ENCODE data around the gene PCSK4. TPM values are rescaled to one million over a fixed set of nuclear protein-coding genes. Genes with fewer than 3 reads are reported as not detected.

PCSK4 gene
- 8.0 TPM for total RNA-seq

GRCh38 chr19:1490311-1491113 lies at the start of gene PCSK4:
PCSK4 (minus strand) TSS chr19:1490350; CDS start chr19:1490346, 4 bp downstream.

GRCh38 chr19:1523412-1524286 lies 33.5 kb upstream of the PCSK4 start, which contains the start of gene PLK5:
PLK5 (plus strand) TSS chr19:1524077; CDS start chr19:1526997, 2,920 bp downstream.

GRCh38 chr19:1512671-1513498 lies 22.7 kb upstream of the PCSK4 start, which contains the start of gene ADAMTSL5:
ADAMTSL5 (minus strand) TSS chr19:1513019; CDS start chr19:1510943, 2,076 bp downstream.

GRCh38 chr19:1491114-1491848 lies 1.1 kb upstream of the PCSK4 start, which contains the start of gene REEP6:
REEP6 (plus strand) TSS chr19:1491181; CDS start chr19:1491270, 89 bp downstream.

GRCh38 chr19:1478934-1479707 lies 11.0 kb downstream of the PCSK4 start, which contains the start of gene C19orf25:
C19orf25 (minus strand) TSS chr19:1479215; CDS start chr19:1478903, 312 bp downstream.

GRCh38 chr19:1449467-1450442 lies 40.4 kb downstream of the PCSK4 start, which contains the start of gene APC2:
APC2 (plus strand) TSS chr19:1450121; CDS start chr19:1453002, 2,881 bp downstream.

GRCh38 chr19:1438035-1438932 lies 51.9 kb downstream of the PCSK4 start, which contains the start of gene RPS15:
RPS15 (plus strand) TSS chr19:1438396; CDS start chr19:1438426, 30 bp downstream.

Other genes with a start within 250 kb of the PCSK4 start
- 30.1 TPM for gene ATP5F1D, start 248.6 kb downstream of the PCSK4 start, total RNA-seq
- 48.5 TPM for gene MIDN, start 241.8 kb downstream of the PCSK4 start, total RNA-seq
- gene CIRBP, start 221.0 kb downstream of the PCSK4 start, total RNA-seq, result 961 TPM
- 14.2 TPM for gene FAM174C, start 214.8 kb downstream of the PCSK4 start, total RNA-seq
- 12.1 TPM for gene EFNA2, start 204.5 kb downstream of the PCSK4 start, total RNA-seq
- gene NDUFS7, start 106.4 kb downstream of the PCSK4 start, total RNA-seq, result 69.5 TPM
- gene GAMT, start 88.8 kb downstream of the PCSK4 start, total RNA-seq, result 26.2 TPM
- gene DAZAP1, start 82.8 kb downstream of the PCSK4 start, total RNA-seq, result 45.7 TPM
- 926 TPM for gene RPS15, start 52.0 kb downstream of the PCSK4 start, total RNA-seq
- 112 TPM for gene APC2, start 40.2 kb downstream of the PCSK4 start, total RNA-seq
- gene C19orf25, start 11.1 kb downstream of the PCSK4 start, total RNA-seq, result 30.6 TPM
- gene REEP6, start 831 bp upstream of the PCSK4 start, total RNA-seq, result 20.6 TPM
- gene ADAMTSL5, start 22.7 kb upstream of the PCSK4 start, total RNA-seq, result 5.2 TPM
- 0.16 TPM for gene PLK5, start 33.7 kb upstream of the PCSK4 start, total RNA-seq
- gene MEX3D, start 78.0 kb upstream of the PCSK4 start, total RNA-seq, result 31.4 TPM
- gene MBD3, start 102.5 kb upstream of the PCSK4 start, total RNA-seq, result 82.3 TPM
- gene UQCR11, start 115.1 kb upstream of the PCSK4 start, total RNA-seq, result 21.9 TPM
- gene TCF3, start 162.3 kb upstream of the PCSK4 start, total RNA-seq, result 88.8 TPM